GM18502 (cell line): ENCODE measurements around the gene PTTG1IP.

Experiments
- ATAC-seq: cut with Tn5 transposase; IDR thresholded peaks from one replicate; pipeline ENCODE4 v1.9.1; 2021; ENCODE audit warnings: mild to moderate bottlenecking; ENCODE audit not compliant: unreplicated experiment, poor library complexity

PTTG1IP gene

GRCh38 chr21:44869781-44870747, 3.4 kb downstream of the PTTG1IP start:
- ATAC-seq, result no peak

DNA sequence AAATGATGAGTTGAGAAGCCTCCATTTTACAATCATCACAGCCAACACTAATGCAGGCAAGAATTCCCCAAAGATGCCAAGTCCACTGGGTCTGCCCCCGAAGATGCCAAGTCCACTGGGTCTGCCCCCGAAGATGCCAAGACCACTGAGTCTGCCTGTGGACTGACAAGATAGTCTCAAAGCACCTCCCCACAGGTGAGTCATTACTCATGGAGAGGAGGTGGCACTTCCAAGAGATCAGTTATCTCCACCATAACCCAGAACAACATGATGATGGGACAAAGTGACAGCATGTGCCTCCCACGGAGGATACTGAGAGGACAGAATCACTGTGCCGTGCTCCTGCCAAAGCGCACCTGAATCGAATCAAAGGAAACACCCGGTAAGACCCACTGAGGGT, 4.8 kb downstream of the PTTG1IP start:
- no peak for ATAC-seq

DNA sequence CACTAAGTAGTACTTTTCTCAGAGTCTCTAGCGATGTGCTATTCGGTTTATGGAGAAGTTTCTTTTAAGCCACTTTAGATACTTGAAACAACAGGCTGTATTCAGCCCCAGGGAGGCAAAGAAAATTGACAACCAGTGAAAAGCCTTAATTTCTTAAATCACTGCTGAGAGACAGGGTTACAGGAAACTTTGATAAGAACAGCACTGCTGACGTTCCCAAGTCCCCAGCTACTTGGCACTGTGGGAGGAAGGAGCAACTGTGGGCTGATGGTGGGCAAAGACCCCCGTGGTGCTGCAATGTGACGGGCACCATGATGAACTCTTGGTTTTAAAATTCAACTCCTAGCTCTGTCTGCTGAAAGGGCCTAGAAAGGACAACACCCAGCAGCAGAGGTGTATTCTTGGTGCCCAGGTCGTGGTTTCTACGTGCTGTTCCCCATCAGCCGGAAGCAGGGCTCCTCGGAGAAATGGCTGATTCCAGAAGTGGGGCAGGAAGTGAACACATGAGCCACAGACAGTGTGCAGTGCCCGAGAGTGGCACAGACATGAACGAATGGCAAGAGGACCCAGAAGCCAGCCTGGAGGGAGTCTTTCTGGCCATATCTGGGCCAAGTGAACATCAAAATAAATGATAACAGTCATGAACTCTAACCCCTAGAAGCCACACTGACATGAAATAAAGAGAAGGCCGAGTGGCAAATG, 5.3 kb downstream of the PTTG1IP start:
- no peak for ATAC-seq

DNA sequence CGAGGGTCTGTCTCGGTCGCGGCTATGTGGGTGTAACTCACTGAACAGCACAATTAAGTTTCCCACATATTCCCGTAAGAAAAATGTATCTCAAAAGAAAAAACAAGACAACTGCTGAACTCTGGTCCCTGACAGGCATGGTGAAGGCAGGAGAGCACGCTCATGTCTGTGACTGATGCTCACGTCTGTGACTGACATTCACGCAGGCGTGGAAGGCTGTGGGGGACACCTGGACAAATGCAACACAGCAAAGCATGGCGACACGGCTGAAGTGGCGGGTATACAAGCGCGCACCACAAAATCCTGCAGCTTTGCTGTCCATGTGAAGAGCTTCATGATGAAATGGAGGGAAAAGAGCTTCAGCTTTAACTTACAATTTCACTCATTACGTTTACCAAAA, 6.0 kb downstream of the PTTG1IP start:
- no peak for ATAC-seq

DNA sequence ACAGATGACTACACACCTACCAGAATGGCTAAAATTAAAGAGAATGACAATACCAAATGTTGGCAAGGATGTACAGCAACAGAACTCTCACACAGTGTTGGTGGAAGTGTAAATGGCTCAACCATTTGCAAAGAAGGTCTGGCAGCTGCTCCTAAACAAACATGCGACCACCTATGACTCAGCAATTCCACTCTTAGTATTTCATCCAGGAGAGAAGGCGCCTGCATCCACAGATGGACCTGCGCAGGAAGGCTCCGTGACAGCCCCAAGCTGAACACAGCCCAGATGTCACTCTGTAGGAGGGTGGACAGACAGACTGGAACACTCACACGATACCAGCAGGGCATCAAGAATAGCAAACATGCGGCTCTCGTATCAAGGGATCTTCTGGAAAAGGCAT, 6.7 kb downstream of the PTTG1IP start:
- ATAC-seq, result no peak

DNA sequence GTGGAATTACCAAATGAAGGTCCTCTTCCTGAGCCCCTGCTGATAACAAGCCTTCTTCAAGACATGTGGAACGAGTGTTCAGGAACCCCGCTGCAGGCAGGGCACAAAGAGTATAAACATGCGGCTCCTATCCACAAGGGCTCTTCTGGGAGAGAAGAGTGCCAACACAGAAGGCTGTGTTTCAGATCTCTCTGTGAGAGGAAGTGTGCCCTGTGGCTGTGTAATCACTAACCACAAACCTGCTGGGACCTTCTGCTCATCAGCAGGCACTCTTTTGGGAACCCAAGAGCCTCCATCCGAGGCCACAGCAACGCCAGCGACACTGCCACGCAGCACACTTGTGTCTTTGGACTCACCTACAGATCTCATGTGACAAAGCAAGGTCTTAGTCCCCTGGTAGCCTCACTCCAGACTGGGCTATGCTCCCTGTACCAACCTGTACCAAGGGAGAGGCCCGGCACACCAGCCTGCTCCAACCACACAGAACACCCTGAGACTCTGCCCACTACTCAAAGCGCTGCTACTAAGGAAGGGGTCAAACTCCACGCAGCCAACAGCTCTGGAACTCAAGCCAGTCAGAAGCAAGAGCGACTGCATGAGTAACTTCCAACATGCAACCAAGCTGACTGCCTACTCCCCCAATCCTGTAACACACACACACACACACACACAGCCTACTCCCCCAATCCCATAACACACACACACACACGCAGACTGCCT, 7.8 kb downstream of the PTTG1IP start:
- ATAC-seq, result no peak

DNA sequence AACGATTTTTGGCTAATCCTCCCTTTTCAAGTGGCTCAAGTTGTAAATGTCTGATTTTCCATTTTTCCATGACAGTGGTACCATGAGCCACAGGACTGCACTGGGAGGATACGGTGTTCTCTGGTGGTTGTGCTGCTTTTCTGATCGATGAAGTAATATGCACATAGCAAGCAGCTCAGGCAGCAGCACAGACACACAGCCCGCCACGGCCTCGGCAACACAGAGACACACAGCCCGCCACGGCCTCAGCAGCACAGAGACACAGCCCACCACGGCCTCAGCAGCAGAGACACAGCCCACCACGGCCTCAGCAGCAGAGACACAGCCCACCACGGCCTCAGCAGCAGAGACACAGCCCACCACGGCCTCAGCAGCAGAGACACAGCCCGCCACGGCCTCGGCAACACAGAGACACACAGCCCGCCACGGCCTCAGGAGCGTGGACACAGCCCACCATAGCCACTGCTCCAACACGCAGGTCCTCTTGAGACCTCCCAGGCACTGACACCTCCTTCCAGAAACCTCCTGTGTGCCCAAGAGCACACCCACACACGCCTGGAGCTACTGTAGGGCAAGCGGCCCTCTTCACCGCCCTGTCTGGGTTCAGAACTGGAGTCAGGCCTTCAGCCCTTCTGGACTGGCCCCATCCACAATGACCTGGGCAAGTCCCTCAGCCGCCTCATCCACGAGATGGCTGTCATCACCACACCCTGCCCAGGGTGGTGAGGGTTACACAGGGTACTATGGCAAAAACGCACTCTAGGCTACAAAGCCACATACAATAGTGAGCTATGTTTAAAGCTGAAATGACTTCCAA, 10.4 kb downstream of the PTTG1IP start:
- no peak for ATAC-seq

DNA sequence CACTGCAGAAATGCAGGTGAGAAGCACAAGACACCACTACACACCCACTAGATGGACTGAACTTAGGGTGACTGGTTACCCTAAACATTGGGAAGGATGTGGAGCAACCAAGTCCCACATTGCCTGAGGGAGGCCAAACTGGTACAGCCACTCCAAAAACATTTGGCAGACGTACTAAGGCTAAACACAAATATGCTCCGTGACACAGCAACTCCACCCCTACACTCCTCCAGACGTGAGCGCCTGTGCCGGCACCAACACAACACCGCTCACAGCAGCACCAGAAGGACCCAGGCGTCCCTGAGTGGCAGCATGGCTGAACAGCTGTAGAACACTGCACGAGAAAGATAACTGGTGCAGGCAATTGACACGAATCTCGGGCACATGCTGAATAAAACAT, 14.7 kb downstream of the PTTG1IP start:
- ATAC-seq, result no peak

DNA sequence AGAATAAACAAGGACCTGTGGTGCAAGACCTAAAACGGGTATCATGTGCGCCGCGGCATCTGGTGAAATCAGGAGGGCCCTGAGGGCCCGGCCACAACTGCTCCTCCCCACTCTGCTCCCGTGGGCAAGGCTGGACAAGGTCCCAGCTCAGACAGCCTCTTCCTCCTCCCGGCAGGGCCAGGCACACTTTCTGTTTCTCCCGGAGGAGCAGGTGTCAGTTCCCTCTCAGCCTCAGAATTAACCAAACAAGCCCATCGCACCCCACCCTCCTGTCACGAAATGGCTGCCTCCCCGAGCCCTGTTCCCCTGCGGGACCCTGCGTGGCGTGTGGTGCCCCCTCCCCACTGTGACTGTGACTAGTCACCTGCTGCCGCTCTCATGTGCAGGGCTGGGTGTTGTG, 15.2 kb downstream of the PTTG1IP start:
- no peak for ATAC-seq

DNA sequence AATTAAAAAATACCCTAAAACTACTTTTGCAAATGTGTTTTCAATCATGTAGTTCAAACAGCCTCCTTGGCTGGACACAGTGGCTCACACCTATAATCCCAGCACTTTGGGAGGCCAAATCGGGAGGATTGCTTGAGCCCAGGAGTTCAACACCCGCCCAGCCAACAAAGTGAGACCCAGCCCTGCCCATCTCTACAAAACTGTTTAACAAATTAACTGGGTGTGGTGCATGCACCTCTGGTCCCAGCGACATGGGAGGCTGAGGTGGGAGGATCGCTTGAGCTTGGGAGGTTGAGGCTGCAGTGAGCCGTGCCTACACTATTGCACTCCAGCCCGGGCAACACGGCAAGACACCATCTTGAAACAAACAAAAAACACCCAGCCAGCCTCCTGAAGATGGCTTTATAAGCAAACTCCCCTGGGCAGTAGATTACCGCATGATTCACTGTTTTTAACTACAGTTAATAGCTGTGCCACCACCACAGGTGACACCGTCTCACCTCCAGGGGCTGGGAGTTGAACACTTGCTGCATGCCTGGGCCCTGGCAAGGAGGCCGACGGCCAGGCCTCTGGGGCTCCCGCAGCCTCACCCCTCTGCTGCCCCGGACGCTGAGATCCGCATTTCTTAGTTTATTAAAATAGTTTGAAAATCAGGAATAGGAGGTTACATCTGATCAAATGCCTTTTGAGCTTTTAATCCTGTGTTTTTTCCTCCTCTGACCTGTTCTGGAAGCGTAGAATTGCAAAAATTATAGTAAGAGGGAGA, 16.2 kb downstream of the PTTG1IP start:
- ATAC-seq, result no peak

- no peak for ATAC-seq
Measured at GRCh38 chr21:44856131-44856530, 17.4 kb downstream of the PTTG1IP start.

DNA sequence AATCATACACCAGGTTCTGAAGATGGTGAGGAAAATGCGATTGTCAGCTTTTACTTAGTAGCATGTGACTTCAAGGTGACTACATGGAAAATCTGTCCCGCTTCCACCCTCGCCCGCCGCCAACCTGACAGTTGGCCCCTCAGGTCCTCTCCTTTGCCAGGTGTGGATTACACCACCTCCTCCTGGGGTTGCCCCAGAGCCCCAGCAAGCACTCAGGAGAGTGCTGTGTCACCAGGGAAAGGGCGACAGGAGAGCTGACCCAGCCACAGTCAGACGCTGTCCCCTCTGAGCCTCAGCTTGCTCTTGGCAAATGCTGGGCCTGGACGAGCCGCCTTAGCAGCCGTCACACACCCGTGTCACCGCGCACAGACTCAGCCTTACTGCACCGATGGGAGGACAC, 17.9 kb downstream of the PTTG1IP start:
- no peak for ATAC-seq

- no peak for ATAC-seq
Measured at GRCh38 chr21:44854664-44855446, 18.6 kb downstream of the PTTG1IP start.

GRCh38 chr21:44854391-44854663, 19.2 kb downstream of the PTTG1IP start:
- no peak for ATAC-seq

- no peak for ATAC-seq
Measured at GRCh38 chr21:44853601-44854390, 19.7 kb downstream of the PTTG1IP start.

GRCh38 chr21:44850905-44851657, 22.4 kb downstream of the PTTG1IP start:
- ATAC-seq, result no peak

DNA sequence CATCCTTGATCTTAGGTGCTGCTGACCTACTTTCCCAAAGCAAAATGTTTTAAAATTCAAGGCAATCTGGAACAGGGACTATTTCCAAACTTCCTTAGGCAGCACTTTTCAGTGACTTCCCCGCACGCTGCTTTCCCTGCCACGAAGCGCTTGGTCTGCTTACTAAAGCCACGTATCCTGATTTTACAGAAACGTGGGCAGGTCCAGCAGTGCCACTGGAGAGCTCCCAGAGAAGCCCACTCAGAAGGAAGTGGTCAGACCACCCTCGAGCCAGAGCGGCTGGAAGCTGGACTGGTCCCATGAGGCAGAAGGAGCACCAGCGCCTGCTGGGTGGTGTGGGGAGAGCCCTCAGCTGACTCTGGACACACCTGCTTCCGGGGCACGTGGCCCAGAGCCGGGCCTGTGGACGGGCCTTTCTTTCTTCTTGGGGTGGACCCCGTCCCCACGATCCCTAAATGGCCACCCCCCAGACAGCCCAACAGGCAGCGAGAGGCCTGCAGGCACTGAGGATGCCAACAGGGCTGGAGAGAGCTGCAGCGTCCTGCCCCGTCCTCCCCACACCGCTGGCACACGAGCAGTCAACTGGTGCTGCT, 23.2 kb downstream of the PTTG1IP start:
- no peak for ATAC-seq
